BLaER1 (cell line): ENCODE measurements around the gene TOMM5.

ENCODE experiments used
- H3K27ac ChIP-seq: shearing (Covaris generic); formaldehyde crosslinking; 2 replicates; pipeline ENCODE4 v1.8.1; 2022
- H3K27me3 ChIP-seq: shearing (Covaris generic); formaldehyde crosslinking; 2 replicates; pipeline ENCODE4 v1.8.1; 2022
- H3K36me3 ChIP-seq: shearing (Covaris generic); formaldehyde crosslinking; 2 replicates; pipeline ENCODE4 v1.8.1; 2022
- H3K4me1 ChIP-seq: shearing (Covaris generic); formaldehyde crosslinking; 2 replicates; pipeline ENCODE4 v1.8.1; 2022
- H3K4me2 ChIP-seq: shearing (Covaris generic); formaldehyde crosslinking; 2 replicates; pipeline ENCODE4 v1.8.1; 2022
- H3K4me3 ChIP-seq: shearing (Covaris generic); formaldehyde crosslinking; 2 replicates; pipeline ENCODE4 v1.8.1; 2022
- H3K9ac ChIP-seq: shearing (Covaris generic); formaldehyde crosslinking; 2 replicates; pipeline ENCODE4 v1.8.1; 2022
- H3K9me3 ChIP-seq: shearing (Covaris generic); formaldehyde crosslinking; 2 replicates; pipeline ENCODE4 v1.8.1; 2022
- H4K20me1 ChIP-seq: shearing (Covaris generic); formaldehyde crosslinking; 2 replicates; pipeline ENCODE4 v1.8.1; 2022
- Cebpa-rat ChIP-seq: shearing (Covaris generic); IDR thresholded peaks from 2 replicates; pipeline ENCODE4 v1.8.1; 2022

The TOMM5 gene

DNA sequence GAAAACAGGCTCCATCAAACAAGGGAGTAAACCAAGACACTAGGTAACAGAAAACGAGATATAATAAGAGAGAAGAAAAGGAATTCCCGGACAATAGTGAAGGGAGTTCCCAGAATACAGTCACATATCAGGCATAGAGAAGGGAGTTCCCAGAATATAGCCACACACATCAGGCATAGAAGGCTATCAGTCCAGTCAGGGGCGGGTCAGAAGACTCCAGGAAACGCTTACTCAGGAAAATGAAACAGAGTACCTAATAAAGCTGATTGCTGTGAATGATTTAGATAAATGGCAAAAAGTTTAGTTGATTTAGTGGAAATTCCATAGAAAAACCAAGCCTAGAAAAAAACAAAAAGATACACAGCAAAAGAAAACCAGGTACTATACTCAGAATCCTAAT lies 4.9 kb downstream of the TOMM5 start:
- Histone ChIP-seq H3K27ac (no peak overlapping the region), H3K4me2 (no peak overlapping the region), H3K9me3 (no peaks in the 10 kb centered on the region), H3K27me3 (no peaks in the 10 kb centered on the region), H3K9ac (no peak overlapping the region), H4K20me1 (peaks cover 97% of the 10 kb centered on the region), H3K4me1 (peaks cover 21% of the 10 kb centered on the region), H3K4me3 (no peak overlapping the region), H3K36me3 (peaks cover 76% of the 10 kb centered on the region)
- TF ChIP-seq Cebpa-rat = no peak

DNA sequence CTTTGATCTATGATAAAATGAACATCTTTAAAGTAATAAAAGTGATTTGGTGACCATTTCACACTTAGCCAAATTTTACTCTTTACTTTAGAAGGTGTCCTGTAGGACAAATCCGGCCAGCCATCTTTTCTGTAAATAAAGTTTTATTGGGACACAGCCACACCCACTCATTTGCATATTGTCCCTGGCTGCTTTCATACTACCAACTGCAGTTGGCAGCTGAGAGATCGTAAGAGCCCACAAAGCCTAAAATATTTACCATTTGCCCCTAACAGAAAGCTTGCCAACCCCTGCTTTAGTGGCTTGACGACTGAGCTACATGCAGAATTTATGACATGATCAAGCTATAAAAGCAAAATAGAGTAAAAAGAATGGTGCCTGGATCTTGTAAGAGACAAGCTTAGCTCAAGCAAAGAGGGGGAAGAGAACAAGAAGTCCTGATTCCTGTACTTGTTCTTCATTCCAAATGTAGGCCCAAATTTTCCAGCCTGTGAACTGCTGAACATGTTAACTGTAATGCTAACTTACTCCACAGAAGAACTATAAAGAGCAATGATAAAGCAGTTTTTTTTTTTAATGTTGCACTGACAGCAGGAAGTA lies 8.8 kb downstream of the TOMM5 start:
- Histone ChIP-seq H3K4me1 (no peaks in the 10 kb centered on the region), H3K27ac (no peak overlapping the region), H3K9me3 (no peaks in the 10 kb centered on the region), H3K27me3 (no peaks in the 10 kb centered on the region), H4K20me1 (peaks cover 89% of the 10 kb centered on the region), H3K4me2 (no peak overlapping the region), H3K9ac (no peak overlapping the region), H3K4me3 (no peak overlapping the region), H3K36me3 (peaks cover 95% of the 10 kb centered on the region)
- TF ChIP-seq Cebpa-rat = no peak

DNA sequence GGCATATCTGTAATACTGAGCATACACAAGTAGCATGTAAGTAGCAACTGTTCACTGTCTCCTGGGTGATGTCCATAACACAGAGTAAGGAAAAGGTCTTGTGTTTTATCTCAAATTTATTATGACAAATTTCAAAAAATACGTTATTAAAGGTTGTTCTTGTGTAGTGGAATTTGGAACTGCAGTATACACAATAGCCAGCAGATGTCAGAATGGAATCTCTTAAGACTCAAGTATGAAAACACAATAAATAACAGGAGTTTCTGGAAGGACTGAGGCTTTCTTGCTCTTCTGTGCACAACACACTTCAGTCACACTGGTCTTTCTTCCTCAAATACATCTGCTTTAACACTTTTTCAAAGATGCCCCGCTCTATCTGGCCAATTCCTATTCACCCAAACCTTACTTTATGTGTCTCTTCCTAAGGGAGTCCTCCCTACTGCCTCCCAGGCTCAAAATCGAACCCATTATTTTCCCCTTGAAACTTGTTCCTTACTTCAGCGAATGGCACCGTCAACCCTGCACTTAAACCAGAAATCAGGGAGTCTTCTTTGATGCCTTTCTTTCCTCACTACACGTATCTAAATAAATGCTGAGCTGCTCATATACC lies 9.7 kb downstream of the TOMM5 start:
- H3K4me3 ChIP-seq = no peak overlapping the region
- H3K9ac ChIP-seq = no peak overlapping the region
- H3K36me3 ChIP-seq = peaks cover 93% of the 10 kb centered on the region
- no peaks in the 10 kb centered on the region for H3K27me3 ChIP-seq
- H4K20me1 ChIP-seq = peaks cover 89% of the 10 kb centered on the region
- H3K27ac ChIP-seq = no peak overlapping the region
- H3K4me2 ChIP-seq = no peak overlapping the region
- TF ChIP-seq Cebpa-rat = no peak
- no peaks in the 10 kb centered on the region for H3K4me1 ChIP-seq
- H3K9me3 ChIP-seq = no peaks in the 10 kb centered on the region

- peak within 1 kb of the TSS; percentile 81 for H3K9ac ChIP-seq
- peak within 1 kb of the TSS; percentile 83 for H3K4me2 ChIP-seq
- no peaks in the 10 kb centered on the region for H3K9me3 ChIP-seq
- TF ChIP-seq Cebpa-rat = no peak
- peaks cover 20% of the 10 kb centered on the region for H3K4me1 ChIP-seq
- peak within 1 kb of the TSS; percentile 79 for H3K4me3 ChIP-seq
- H3K27ac ChIP-seq = peak within 1 kb of the TSS; percentile 75
- no peaks in the 10 kb centered on the region for H3K27me3 ChIP-seq
- H3K36me3 ChIP-seq = peaks cover 29% of the 10 kb centered on the region
- H4K20me1 ChIP-seq = peaks cover 46% of the 10 kb centered on the region
Observed at GRCh38 chr9:37575921-37576721, 16.3 kb downstream of the TOMM5 start, which contains the start of gene FBXO10. Gene FBXO10 (minus strand): TSS chr9:37576380. CDS start chr9:37541768, 34,612 bp downstream.

DNA sequence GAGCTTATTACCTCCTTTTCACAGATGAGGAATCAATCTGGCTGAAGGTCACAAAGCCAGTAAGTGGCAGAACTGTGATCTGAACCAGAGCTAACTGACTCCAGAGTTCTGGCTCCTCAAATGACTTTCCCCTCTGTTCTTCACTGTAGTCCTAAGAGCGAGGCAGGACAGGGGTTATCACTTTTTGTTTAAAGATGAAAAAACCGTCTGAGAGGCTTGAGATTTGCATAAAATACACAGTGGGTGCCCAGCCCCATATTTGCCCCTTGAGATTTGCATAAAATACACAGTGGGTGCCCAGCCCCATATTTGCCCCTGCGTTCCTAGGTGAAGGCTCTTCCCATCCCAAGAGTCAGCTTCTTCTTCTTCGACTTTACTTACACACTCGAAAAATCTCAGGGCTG lies 16.9 kb downstream of the TOMM5 start:
- Histone ChIP-seq H4K20me1 (peaks cover 40% of the 10 kb centered on the region), H3K27ac (peak overlapping the region; percentile 75), H3K9ac (peak overlapping the region; percentile 81), H3K4me2 (peak overlapping the region; percentile 83), H3K9me3 (no peaks in the 10 kb centered on the region), H3K4me3 (peak overlapping the region; percentile 79), H3K4me1 (peaks cover 20% of the 10 kb centered on the region), H3K27me3 (no peaks in the 10 kb centered on the region), H3K36me3 (peaks cover 23% of the 10 kb centered on the region)
- no peak for TF ChIP-seq Cebpa-rat

DNA sequence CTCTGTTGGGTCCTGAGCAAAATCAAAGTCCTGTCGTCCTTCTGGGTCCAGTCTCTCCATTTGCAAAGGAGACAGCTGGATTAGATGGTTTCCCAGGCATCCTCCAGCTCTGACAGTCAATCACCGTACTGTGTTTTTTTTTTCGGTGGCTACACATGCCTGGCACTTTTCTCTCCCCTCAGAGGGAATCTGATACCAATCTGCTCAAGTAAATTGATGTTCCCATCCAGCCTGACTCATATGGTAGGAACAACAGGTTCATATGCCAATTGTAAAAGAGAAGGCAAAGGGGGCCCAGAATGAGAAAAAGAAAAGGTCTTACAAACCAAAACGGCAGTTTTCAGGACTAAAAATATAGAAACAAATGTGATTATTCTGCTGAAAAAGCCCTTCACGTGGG lies 17.4 kb downstream of the TOMM5 start:
- TF ChIP-seq Cebpa-rat = no peak
- H3K4me3 ChIP-seq = peak overlapping the region; percentile 79; the same call in 1 of the 2 replicates
- no peaks in the 10 kb centered on the region for H3K27me3 ChIP-seq
- H3K27ac ChIP-seq = no peak overlapping the region
- H3K4me2 ChIP-seq = peak overlapping the region; percentile 83
- no peaks in the 10 kb centered on the region for H3K9me3 ChIP-seq
- H4K20me1 ChIP-seq = peaks cover 35% of the 10 kb centered on the region
- peaks cover 18% of the 10 kb centered on the region for H3K36me3 ChIP-seq
- no peak overlapping the region for H3K9ac ChIP-seq
- H3K4me1 ChIP-seq = peaks cover 20% of the 10 kb centered on the region

- no peak overlapping the region for H3K9ac ChIP-seq
- no peak for TF ChIP-seq Cebpa-rat
- peaks cover 35% of the 10 kb centered on the region for H4K20me1 ChIP-seq
- H3K4me2 ChIP-seq = peak overlapping the region; percentile 83; the same call in 1 of the 2 replicates
- H3K9me3 ChIP-seq = no peaks in the 10 kb centered on the region
- H3K4me3 ChIP-seq = no peak overlapping the region
- no peaks in the 10 kb centered on the region for H3K27me3 ChIP-seq
- peaks cover 20% of the 10 kb centered on the region for H3K4me1 ChIP-seq
- H3K27ac ChIP-seq = no peak overlapping the region
- peaks cover 10% of the 10 kb centered on the region for H3K36me3 ChIP-seq
Observed at GRCh38 chr9:37574241-37574721, 18.1 kb downstream of the TOMM5 start.

- H3K4me1 ChIP-seq = peaks cover 19% of the 10 kb centered on the region
- no peak overlapping the region for H3K9ac ChIP-seq
- H3K4me3 ChIP-seq = no peak overlapping the region
- no peak overlapping the region for H3K27ac ChIP-seq
- H3K9me3 ChIP-seq = no peaks in the 10 kb centered on the region
- H3K27me3 ChIP-seq = no peaks in the 10 kb centered on the region
- no peak overlapping the region for H3K4me2 ChIP-seq
- H4K20me1 ChIP-seq = peaks cover 9% of the 10 kb centered on the region
- TF ChIP-seq Cebpa-rat = no peak
- H3K36me3 ChIP-seq = no peaks in the 10 kb centered on the region
Observed at GRCh38 chr9:37571282-37571681, 21.1 kb downstream of the TOMM5 start.

- Histone ChIP-seq H3K9me3 (peaks cover 28% of the 10 kb centered on the region), H3K36me3 (peaks cover 17% of the 10 kb centered on the region), H4K20me1 (no peaks in the 10 kb centered on the region), H3K9ac (no peak overlapping the region), H3K27ac (no peak overlapping the region), H3K4me2 (no peak overlapping the region), H3K27me3 (no peaks in the 10 kb centered on the region), H3K4me1 (peaks cover 32% of the 10 kb centered on the region), H3K4me3 (no peak overlapping the region)
- TF ChIP-seq Cebpa-rat = no peak
Observed at GRCh38 chr9:37566716-37567115, 25.7 kb downstream of the TOMM5 start.
